HFF-Myc (cell line): ENCODE data around the gene HDAC7.
"Not testable (repeated sequence)": the region's sequence is repeated elsewhere in the genome, so short reads cannot be mapped to it uniquely, and the experiment has no call there.

Source experiments
- DNase-seq: peaks from one replicate; pipeline ENCODE4 v3.0.0-alpha.2; 2011; ENCODE audit warnings: low read depth; ENCODE audit errors: extremely low read depth
- H3K4me3 ChIP-seq: replicated peaks from 2 replicates; pipeline ENCODE4 v1.5.1; 2011; ENCODE audit warnings: low read depth, mild to moderate bottlenecking, control low read depth, low read length
- CTCF ChIP-seq: IDR thresholded peaks from 2 replicates; pipeline ENCODE4 v1.5.1; 2012; ENCODE audit warnings: mild to moderate bottlenecking, low read depth, low read length, control low read depth; ENCODE audit errors: missing control alignments

The HDAC7 gene

GRCh38 chr12:47813511-47814196, 6.0 kb downstream of the HDAC7 start:
- no peak for TF ChIP-seq CTCF
- no peak for DNase-seq
- H3K4me3 ChIP-seq: peak overlapping the region; percentile 38

GRCh38 chr12:47812797-47813510, 6.7 kb downstream of the HDAC7 start:
- no peak for DNase-seq
- no peak for TF ChIP-seq CTCF
- peak overlapping the region; percentile 38 for H3K4me3 ChIP-seq

GRCh38 chr12:47811581-47812484, 7.9 kb downstream of the HDAC7 start:
- peak overlapping the region; percentile 38 for H3K4me3 ChIP-seq
- no peak for TF ChIP-seq CTCF
- DNase-seq: no peak

- no peak overlapping the region for H3K4me3 ChIP-seq
- TF ChIP-seq CTCF: no peak
Measured at GRCh38 chr12:47811072-47811396, 8.7 kb downstream of the HDAC7 start.

GRCh38 chr12:47809518-47809917, 10.2 kb downstream of the HDAC7 start:
- DNase-seq, H3K4me3 ChIP-seq: not testable (repeated sequence)

More at GRCh38 chr12:47811072-47811396, 8.7 kb downstream of the HDAC7 start:
- DNase-seq: no peak

GRCh38 chr12:47808574-47809365, 10.9 kb downstream of the HDAC7 start:
- no peak overlapping the region for H3K4me3 ChIP-seq
- TF ChIP-seq CTCF: peak; percentile 29
- DNase-seq: no peak

GRCh38 chr12:47808050-47808449, 11.7 kb downstream of the HDAC7 start:
- DNase-seq: no peak
- TF ChIP-seq CTCF: no peak
- H3K4me3 ChIP-seq: no peak overlapping the region
